ENCODE results near the gene TIAM2.

DNA sequence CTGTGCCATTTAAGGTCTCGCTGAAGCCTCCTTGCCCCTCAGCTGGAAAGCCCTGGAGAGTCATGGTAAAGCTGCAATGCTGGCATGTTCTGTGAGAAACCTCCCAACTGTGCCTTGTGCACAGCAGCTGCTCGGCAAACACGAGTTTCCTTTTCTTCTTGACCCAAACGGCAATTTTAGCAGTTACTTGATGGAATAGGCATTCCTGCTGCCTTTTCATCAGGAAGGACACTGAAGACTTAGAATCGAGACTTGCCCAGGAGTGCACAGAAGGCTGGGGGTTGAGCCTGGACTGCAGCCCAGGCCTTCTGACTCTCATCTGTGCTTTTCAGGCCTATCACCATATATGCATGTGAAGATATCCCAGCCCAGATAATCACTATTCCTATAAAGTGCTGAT is 240.0 kb downstream of the TIAM2 start:
- TF ChIP-seq, protein P1, sequence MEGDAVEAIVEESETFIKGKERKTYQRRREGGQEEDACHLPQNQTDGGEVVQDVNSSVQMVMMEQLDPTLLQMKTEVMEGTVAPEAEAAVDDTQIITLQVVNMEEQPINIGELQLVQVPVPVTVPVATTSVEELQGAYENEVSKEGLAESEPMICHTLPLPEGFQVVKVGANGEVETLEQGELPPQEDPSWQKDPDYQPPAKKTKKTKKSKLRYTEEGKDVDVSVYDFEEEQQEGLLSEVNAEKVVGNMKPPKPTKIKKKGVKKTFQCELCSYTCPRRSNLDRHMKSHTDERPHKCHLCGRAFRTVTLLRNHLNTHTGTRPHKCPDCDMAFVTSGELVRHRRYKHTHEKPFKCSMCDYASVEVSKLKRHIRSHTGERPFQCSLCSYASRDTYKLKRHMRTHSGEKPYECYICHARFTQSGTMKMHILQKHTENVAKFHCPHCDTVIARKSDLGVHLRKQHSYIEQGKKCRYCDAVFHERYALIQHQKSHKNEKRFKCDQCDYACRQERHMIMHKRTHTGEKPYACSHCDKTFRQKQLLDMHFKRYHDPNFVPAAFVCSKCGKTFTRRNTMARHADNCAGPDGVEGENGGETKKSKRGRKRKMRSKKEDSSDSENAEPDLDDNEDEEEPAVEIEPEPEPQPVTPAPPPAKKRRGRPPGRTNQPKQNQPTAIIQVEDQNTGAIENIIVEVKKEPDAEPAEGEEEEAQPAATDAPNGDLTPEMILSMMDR (IDR thresholded peaks at IDR 0.05): no peak
- no peak for TF ChIP-seq POLR2A (IDR thresholded peaks at IDR 0.05)

Measured in adrenal gland (tissue), 5 donors.